NB4 (cell line): ENCODE measurements around the gene TWIST2.

Experiments
- CTCF ChIP-seq: IDR thresholded peaks from one replicate; pipeline ENCODE4 v1.5.1; 2012; ENCODE audit warnings: low read depth, low read length
- POLR2A ChIP-seq: IDR thresholded peaks from 2 replicates; pipeline ENCODE4 v1.6.1; 2011; ENCODE audit warnings: mild to moderate bottlenecking; ENCODE audit not compliant: insufficient read length; ENCODE audit errors: extremely low read depth

DNA sequence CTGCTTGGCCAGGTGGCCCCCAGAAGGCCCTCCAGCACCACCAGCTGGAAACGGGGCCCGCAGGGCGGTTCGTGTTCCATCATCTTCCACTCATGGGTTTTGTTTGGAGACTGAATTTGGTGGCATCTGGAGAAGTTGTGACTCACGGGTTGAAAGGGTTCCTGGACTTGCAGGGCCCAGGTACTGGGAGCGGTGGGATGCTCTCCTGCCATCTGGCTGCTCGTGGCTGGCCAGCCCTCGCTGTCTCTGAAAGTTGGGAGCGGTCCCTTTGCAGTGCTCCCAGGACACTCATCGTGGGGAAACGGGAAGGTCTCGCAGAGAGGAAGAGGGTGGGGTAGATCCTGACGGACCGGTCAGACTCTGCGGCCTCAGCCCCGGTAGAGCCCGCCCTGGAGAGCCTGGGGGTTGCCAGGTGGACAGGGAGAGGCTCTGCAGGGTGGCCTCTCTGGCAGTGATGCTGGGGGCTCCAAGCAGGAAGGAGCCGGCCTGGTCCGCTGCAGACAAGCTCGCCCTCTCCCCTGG lies 47.5 kb downstream of the TWIST2 start:
- TF ChIP-seq CTCF (no peak), POLR2A (no peak)
